GM12878 (cell line): Measurements from ENCODE around the gene ARRDC1. TPM values are rescaled to one million over a fixed set of nuclear protein-coding genes. Genes with fewer than 3 reads are reported as not detected.

Source experiments
- ATAC-seq: fragments of 200-7000 bp; cut with Tn5 transposase; 3 replicates; pipeline ENCODE4 v1.9.1; 2020; ENCODE audit warnings: mild to moderate bottlenecking, moderate library complexity
- BruUV-seq: library from RNA; stranded (reverse); fragments of 400-500 nt; replicated peaks from 2 replicates; lab custom pipeline; 2021; lab: Mats Ljungman, UMichigan
- CTCF ChIA-PET: fragments of 300-600 bp; sonication (Branson Sonifier 250); formaldehyde crosslinking; extraction: SDS; loops from one replicate; lab custom pipeline; 2021; ENCODE audit warnings: inconsistent platforms; lab: Yijun Ruan, JAX
- POLR2A ChIA-PET: fragments of 350-600 bp; formaldehyde crosslinking; extraction: SDS; loops from one replicate; lab custom pipeline; 2021; ENCODE audit warnings: inconsistent platforms; lab: Charles Lee
- RAD21 ChIA-PET: fragments of 300-600 bp; sonication (Branson Sonifier 250); formaldehyde crosslinking; loops from one replicate; lab custom pipeline; 2023; ENCODE audit warnings: antibody characterized with exemption; ENCODE audit not compliant: unreplicated experiment; lab: Charles Lee
- SMC1A ChIA-PET: fragments of 300-600 bp; sonication (Branson Sonifier 250); formaldehyde crosslinking; loops from one replicate; lab custom pipeline; 2023; ENCODE audit not compliant: unreplicated experiment, uncharacterized antibody; lab: Charles Lee
- DNase-seq: peaks from one replicate; pipeline ENCODE4 v3.0.0-alpha.2; 2011; ENCODE audit warnings: low read depth, low spot score
- FAIRE-seq: peaks from 3 replicates; lab custom pipeline; 2011; peaks lifted over from hg19 to GRCh38; lab: Jason Lieb, UNC
- H2AFZ ChIP-seq: 2 replicates; pipeline ENCODE4 v1.6.0; 2011; ENCODE audit warnings: low read depth, low read length, control low read depth; ENCODE audit not compliant: control insufficient read depth
- H3K27ac ChIP-seq: 2 replicates; pipeline ENCODE4 v1.5.1; 2011; ENCODE audit warnings: control low read depth; ENCODE audit not compliant: control insufficient read depth, insufficient read depth
- H3K27me3 ChIP-seq, 2 experiments: replicated peaks in 1 of 2; 2 replicates each; pipeline versions ENCODE4 v1.6.0 to v1.6.1; 2011; ENCODE audit warnings: low read length in 1 of 2; ENCODE audit not compliant: control insufficient read depth in 2 of 2, insufficient read depth in 2 of 2
- H3K36me3 ChIP-seq, 2 experiments: 2 replicates each; pipeline ENCODE4 v1.5.1; 2011; ENCODE audit warnings: low read length in 1 of 2; ENCODE audit not compliant: control insufficient read depth in 2 of 2, insufficient read depth in 2 of 2
- H3K4me1 ChIP-seq: 2 replicates; pipeline ENCODE4 v1.6.1; 2011; ENCODE audit warnings: mild to moderate bottlenecking, low read length, moderate library complexity, mixed read lengths; ENCODE audit not compliant: control insufficient read depth, insufficient read depth
- H3K4me2 ChIP-seq: 2 replicates; pipeline ENCODE4 v1.6.0; 2011; ENCODE audit warnings: control low read depth; ENCODE audit not compliant: control insufficient read depth, insufficient read depth
- H3K4me3 ChIP-seq: fragments of 200-600 bp; sonication (generic); 2 replicates; pipeline ENCODE4 v1.5.1; 2016
- H3K79me2 ChIP-seq: 2 replicates; pipeline ENCODE4 v1.6.0; 2011; ENCODE audit warnings: low read length; ENCODE audit not compliant: control insufficient read depth, insufficient read depth
- H3K9ac ChIP-seq: 2 replicates; pipeline ENCODE4 v1.8.0; 2011; ENCODE audit warnings: low read length, control low read depth, mixed read lengths; ENCODE audit not compliant: control insufficient read depth, insufficient read depth
- H3K9me3 ChIP-seq: replicated peaks from 3 replicates; pipeline ENCODE4 v1.5.1; 2011; ENCODE audit warnings: mild to moderate bottlenecking, low read length; ENCODE audit not compliant: control insufficient read depth, insufficient read depth
- H4K20me1 ChIP-seq: 2 replicates; pipeline ENCODE4 v1.6.0; 2011; ENCODE audit not compliant: control insufficient read depth, insufficient read depth
- CBFB ChIP-seq: IDR thresholded peaks from 2 replicates; pipeline ENCODE4 v1.6.1; 2016; ENCODE audit warnings: antibody characterized with exemption, low read depth
- CBX5 ChIP-seq: sonication (generic); IDR thresholded peaks from 2 replicates; pipeline ENCODE4 v1.6.1; 2016; ENCODE audit warnings: low read depth, moderate library complexity, mild to moderate bottlenecking, inconsistent platforms
- CREB1 ChIP-seq: IDR thresholded peaks from 2 replicates; pipeline ENCODE4 v1.6.1; 2012; ENCODE audit warnings: low read depth, mild to moderate bottlenecking, inconsistent platforms
- MEF2A ChIP-seq: IDR thresholded peaks from 2 replicates; pipeline ENCODE4 v1.6.1; 2011; ENCODE audit warnings: low read depth, mild to moderate bottlenecking, low read length, moderate library complexity; ENCODE audit not compliant: insufficient read depth
- MYB ChIP-seq: fragments of 150-350 bp; IDR thresholded peaks from 2 replicates; pipeline ENCODE4 v1.6.1; 2014; ENCODE audit warnings: mild to moderate bottlenecking, low read depth, low read length, borderline replicate concordance
- NFYB ChIP-seq: IDR thresholded peaks from 2 replicates; pipeline ENCODE4 v1.6.1; 2011; ENCODE audit warnings: low read depth, mild to moderate bottlenecking, low read length, improper control_type of control experiment, moderate library complexity; ENCODE audit not compliant: insufficient read depth
- PAX8 ChIP-seq: fragments of 450-650 bp; IDR thresholded peaks from 2 replicates; pipeline ENCODE4 v1.6.1; 2017; ENCODE audit warnings: mild to moderate bottlenecking, moderate library complexity
- SMAD1 ChIP-seq: fragments of 450-650 bp; IDR thresholded peaks from 2 replicates; pipeline ENCODE4 v1.6.1; 2018; ENCODE audit warnings: mild to moderate bottlenecking, low read depth; ENCODE audit not compliant: partially characterized antibody
- SMARCA5 ChIP-seq: fragments of 450-650 bp; IDR thresholded peaks from 2 replicates; pipeline ENCODE4 v1.6.1; 2017; ENCODE audit warnings: mild to moderate bottlenecking
- SREBF1 ChIP-seq: IDR thresholded peaks from 2 replicates; pipeline ENCODE4 v1.6.1; 2012; ENCODE audit warnings: mild to moderate bottlenecking, low read length
- ZNF384 ChIP-seq: IDR thresholded peaks from 2 replicates; pipeline ENCODE4 v1.6.1; 2012; ENCODE audit warnings: low read depth, mild to moderate bottlenecking, low read length, improper control_type of control experiment, borderline replicate concordance
- WGBS: methylation state at CpG from one replicate; pipeline ENCODE4 v1.1.6; 2016; ENCODE audit warnings: low lambda C conversion rate; ENCODE audit not compliant: insufficient replicate concordance, insufficient coverage; ENCODE audit errors: missing lambda C conversion rate; 5-methylcytosine and 5-hydroxymethylcytosine counted together
- in situ Hi-C: fragments of 300-500 bp; cut with MboI; formaldehyde crosslinking; loops from 9 replicates; pipeline ENCODE4 v1.14.3; 2018; ENCODE audit warnings: mixed read lengths
- intact Hi-C: fragments of 100-400 bp; cut with micrococcal nuclease; formaldehyde crosslinking; loops from one replicate; pipeline ENCODE4 v1.14.2; 2022; ENCODE audit not compliant: unreplicated experiment
- polyA plus RNA-seq, 11 experiments: library from polyadenylated mRNA; depleted of rRNA in 4 of 11; unstranded in 6 of 11; stranded (reverse) in 5 of 11; fragments of >200 nt; fragmentation: Nextera tagmentation in 4 of 11; fragmentation: Illumina TruSeq in 1 of 11; extraction: Ambion mirVana in 4 of 11; extraction: Trizol in 1 of 11; gene quantifications; 1 replicate in 1 of 11; 2 replicates in 10 of 11; pipeline versions ENCODE4 v1.2.1 to v1.2.3, GENCODE V29; 2011 to 2016; ENCODE audit warnings: inconsistent platforms in 2 of 11, missing spikeins in 2 of 11, low read depth in 1 of 11
- total RNA-seq, 4 experiments: library from RNA; depleted of rRNA in 3 of 4; stranded (reverse); fragments of >200 nt in 3 of 4; fragmentation: Illumina TruSeq in 1 of 4; extraction: Trizol in 1 of 4; gene quantifications; 2 replicates each; pipeline versions ENCODE4 v1.2.1 to v1.2.3, GENCODE V29; 2013 to 2021
- TF ChIP-seq, protein P1 (sequence below): fragments of 150-350 bp; IDR thresholded peaks from 2 replicates; pipeline ENCODE4 v1.6.1; 2016; ENCODE audit warnings: low read depth, low read length
- TF ChIP-seq, protein P2 (sequence below): IDR thresholded peaks from 2 replicates; pipeline ENCODE4 v1.6.1; 2012; ENCODE audit warnings: low read depth, low read length, improper control_type of control experiment
- TF ChIP-seq, protein P3 (sequence below): IDR thresholded peaks from 2 replicates; pipeline ENCODE4 v1.6.1; 2011; ENCODE audit warnings: low read depth, mild to moderate bottlenecking, low read length, moderate library complexity, borderline replicate concordance; ENCODE audit errors: extremely low read depth

Gene ARRDC1
- total and polyA plus RNA-seq, 10 of the 15 experiments (the other 5 are each of a cell fraction or from before 2014, with no cell fraction given) = 0.23 to 34.4 (median 20.9) TPM

GRCh38 chr9:137645211-137645610 is 39.7 kb downstream of the ARRDC1 start:
- intact Hi-C loops (no loop called here), in situ Hi-C loops (no loop called here)
- WGBS = 86% methylated on average over 5 of the region's 5 CpGs
- no peaks in the 10 kb centered on the region for H3K27me3 ChIP-seq
- H3K4me1 ChIP-seq = peaks cover 5% of the 10 kb centered on the region; the same call in 1 of the 2 replicates
- BruUV-seq = no TSS peak
- H3K4me2 ChIP-seq = no peak overlapping the region
- no peak overlapping the region for H3K27ac ChIP-seq
- H4K20me1 ChIP-seq = no peaks in the 10 kb centered on the region
- DNase-seq = no peak
- CTCF ChIA-PET = no interaction called here
- H3K4me3 ChIP-seq = no peak overlapping the region
- peaks cover 55% of the 10 kb centered on the region for H3K79me2 ChIP-seq
- H2AFZ ChIP-seq = no peak overlapping the region
- no peak overlapping the region for H3K9ac ChIP-seq
- no peak for ATAC-seq
- no peak for FAIRE-seq
- H3K36me3 ChIP-seq = peaks cover 8 to 23% of the 10 kb centered on the region in 2 experiments
- TF ChIP-seq, protein P1, sequence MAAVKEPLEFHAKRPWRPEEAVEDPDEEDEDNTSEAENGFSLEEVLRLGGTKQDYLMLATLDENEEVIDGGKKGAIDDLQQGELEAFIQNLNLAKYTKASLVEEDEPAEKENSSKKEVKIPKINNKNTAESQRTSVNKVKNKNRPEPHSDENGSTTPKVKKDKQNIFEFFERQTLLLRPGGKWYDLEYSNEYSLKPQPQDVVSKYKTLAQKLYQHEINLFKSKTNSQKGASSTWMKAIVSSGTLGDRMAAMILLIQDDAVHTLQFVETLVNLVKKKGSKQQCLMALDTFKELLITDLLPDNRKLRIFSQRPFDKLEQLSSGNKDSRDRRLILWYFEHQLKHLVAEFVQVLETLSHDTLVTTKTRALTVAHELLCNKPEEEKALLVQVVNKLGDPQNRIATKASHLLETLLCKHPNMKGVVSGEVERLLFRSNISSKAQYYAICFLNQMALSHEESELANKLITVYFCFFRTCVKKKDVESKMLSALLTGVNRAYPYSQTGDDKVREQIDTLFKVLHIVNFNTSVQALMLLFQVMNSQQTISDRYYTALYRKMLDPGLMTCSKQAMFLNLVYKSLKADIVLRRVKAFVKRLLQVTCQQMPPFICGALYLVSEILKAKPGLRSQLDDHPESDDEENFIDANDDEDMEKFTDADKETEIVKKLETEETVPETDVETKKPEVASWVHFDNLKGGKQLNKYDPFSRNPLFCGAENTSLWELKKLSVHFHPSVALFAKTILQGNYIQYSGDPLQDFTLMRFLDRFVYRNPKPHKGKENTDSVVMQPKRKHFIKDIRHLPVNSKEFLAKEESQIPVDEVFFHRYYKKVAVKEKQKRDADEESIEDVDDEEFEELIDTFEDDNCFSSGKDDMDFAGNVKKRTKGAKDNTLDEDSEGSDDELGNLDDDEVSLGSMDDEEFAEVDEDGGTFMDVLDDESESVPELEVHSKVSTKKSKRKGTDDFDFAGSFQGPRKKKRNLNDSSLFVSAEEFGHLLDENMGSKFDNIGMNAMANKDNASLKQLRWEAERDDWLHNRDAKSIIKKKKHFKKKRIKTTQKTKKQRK = no peak
- TF ChIP-seq SMARCA5 (no peak), CBX5 (no peak), MYB (no peak), SREBF1 (no peak), NFYB (no peak), MEF2A (no peak), CBFB (no peak), ZNF384 (no peak), CREB1 (no peak), SMAD1 (no peak), PAX8 (no peak)
- TF ChIP-seq, protein P2, sequence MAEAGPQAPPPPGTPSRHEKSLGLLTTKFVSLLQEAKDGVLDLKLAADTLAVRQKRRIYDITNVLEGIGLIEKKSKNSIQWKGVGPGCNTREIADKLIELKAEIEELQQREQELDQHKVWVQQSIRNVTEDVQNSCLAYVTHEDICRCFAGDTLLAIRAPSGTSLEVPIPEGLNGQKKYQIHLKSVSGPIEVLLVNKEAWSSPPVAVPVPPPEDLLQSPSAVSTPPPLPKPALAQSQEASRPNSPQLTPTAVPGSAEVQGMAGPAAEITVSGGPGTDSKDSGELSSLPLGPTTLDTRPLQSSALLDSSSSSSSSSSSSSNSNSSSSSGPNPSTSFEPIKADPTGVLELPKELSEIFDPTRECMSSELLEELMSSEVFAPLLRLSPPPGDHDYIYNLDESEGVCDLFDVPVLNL = no peak
- TF ChIP-seq, protein P3, sequence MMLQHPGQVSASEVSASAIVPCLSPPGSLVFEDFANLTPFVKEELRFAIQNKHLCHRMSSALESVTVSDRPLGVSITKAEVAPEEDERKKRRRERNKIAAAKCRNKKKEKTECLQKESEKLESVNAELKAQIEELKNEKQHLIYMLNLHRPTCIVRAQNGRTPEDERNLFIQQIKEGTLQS = no peak
- H3K9me3 ChIP-seq = no peaks in the 10 kb centered on the region; the same call in 2 of the 3 replicates
- RAD21 ChIA-PET = no interaction called here
- POLR2A ChIA-PET = no interaction called here
- SMC1A ChIA-PET = no interaction called here
